GM23338 (cell line): ENCODE results near the gene EIF4A3. TPM values are rescaled to one million over a fixed set of nuclear protein-coding genes. Genes with fewer than 3 reads are reported as not detected.

Experiments
- ATAC-seq: fragments of 200-7000 bp; cut with Tn5 transposase; 3 replicates; pipeline ENCODE4 v1.9.1; 2020
- DNase-seq: peaks from one replicate; pipeline ENCODE4 v3.0.0-alpha.2; 2015; ENCODE audit warnings: low spot score
- H2AFZ ChIP-seq: fragments of 200-600 bp; sonication (generic); 2 replicates; pipeline ENCODE4 v1.8.0; 2016; ENCODE audit warnings: antibody characterized with exemption, mild to moderate bottlenecking, moderate library complexity
- H3F3A ChIP-seq: fragments of 200-600 bp; sonication (generic); replicated peaks from 2 replicates; pipeline ENCODE4 v1.8.0; 2017; ENCODE audit warnings: antibody characterized with exemption, mixed run types, low read depth
- H3K27ac ChIP-seq: fragments of 200-600 bp; sonication (generic); 2 replicates; pipeline ENCODE4 v1.6.1; 2016; ENCODE audit warnings: low read depth
- H3K27me3 ChIP-seq: fragments of 200-600 bp; sonication (generic); 2 replicates; pipeline ENCODE4 v1.8.0; 2016; ENCODE audit warnings: mild to moderate bottlenecking, mixed run types, moderate library complexity; ENCODE audit not compliant: insufficient read depth
- H3K36me3 ChIP-seq: fragments of 200-600 bp; sonication (generic); 2 replicates; pipeline ENCODE4 v1.8.0; 2016; ENCODE audit warnings: mild to moderate bottlenecking; ENCODE audit not compliant: insufficient read depth
- H3K4me1 ChIP-seq: fragments of 200-600 bp; sonication (generic); 2 replicates; pipeline ENCODE4 v1.8.0; 2016; ENCODE audit warnings: mild to moderate bottlenecking, moderate library complexity; ENCODE audit not compliant: insufficient read depth
- H3K4me2 ChIP-seq: fragments of 200-600 bp; sonication (generic); 2 replicates; pipeline ENCODE4 v1.7.1; 2017; ENCODE audit warnings: mixed run types
- H3K4me3 ChIP-seq: fragments of 200-600 bp; sonication (generic); 2 replicates; pipeline ENCODE4 v1.6.1; 2016; ENCODE audit warnings: mixed run types
- H3K79me2 ChIP-seq: fragments of 200-600 bp; sonication (generic); replicated peaks from 2 replicates; pipeline ENCODE4 v1.8.0; 2017; ENCODE audit warnings: mild to moderate bottlenecking; ENCODE audit not compliant: insufficient read depth
- H3K9me2 ChIP-seq: fragments of 200-600 bp; sonication (generic); 2 replicates; pipeline ENCODE4 v1.8.0; 2017; ENCODE audit not compliant: insufficient read depth
- H4K20me1 ChIP-seq: fragments of 200-600 bp; sonication (generic); replicated peaks from 2 replicates; pipeline ENCODE4 v1.8.0; 2017; ENCODE audit warnings: mild to moderate bottlenecking; ENCODE audit not compliant: insufficient read depth
- H3K27ac Mint-ChIP-seq: 2 replicates; pipeline ENCODE4 v1.8.0; 2020; ENCODE audit warnings: inconsistent platforms, mild to moderate bottlenecking, moderate library complexity, mixed read lengths
- H3K27me3 Mint-ChIP-seq: 3 replicates; pipeline ENCODE4 v1.8.0; 2022; ENCODE audit warnings: low read depth, mild to moderate bottlenecking, moderate library complexity, mixed read lengths, inconsistent platforms; ENCODE audit not compliant: insufficient read depth, poor library complexity
- H3K36me3 Mint-ChIP-seq: 3 replicates; pipeline ENCODE4 v1.8.0; 2021; ENCODE audit warnings: low read depth, mild to moderate bottlenecking, inconsistent platforms, moderate library complexity, mixed read lengths
- H3K4me1 Mint-ChIP-seq: 3 replicates; pipeline ENCODE4 v1.8.0; 2020; ENCODE audit warnings: mild to moderate bottlenecking, inconsistent platforms, mixed read lengths
- H3K4me3 Mint-ChIP-seq: 3 replicates; pipeline ENCODE4 v1.8.0; 2021; ENCODE audit warnings: moderate library complexity, mild to moderate bottlenecking, inconsistent platforms, mixed read lengths
- H3K9me3 Mint-ChIP-seq: 3 replicates; pipeline ENCODE4 v1.8.0; 2020; ENCODE audit warnings: moderate library complexity, mild to moderate bottlenecking, inconsistent platforms, mixed read lengths
- CREB1 ChIP-seq: fragments of 250-450 bp; sonication (Bioruptor Pico); IDR thresholded peaks from 2 replicates; pipeline ENCODE4 v1.5.0; 2020; ENCODE audit warnings: low read depth, mild to moderate bottlenecking, moderate library complexity
- EZH2phosphoT487 ChIP-seq: fragments of 200-600 bp; sonication (generic); IDR thresholded peaks from one replicate; pipeline ENCODE4 v1.8.1; 2018; ENCODE audit warnings: antibody characterized with exemption; ENCODE audit not compliant: unreplicated experiment
- JUNB ChIP-seq: IDR thresholded peaks from one replicate; pipeline ENCODE4 v1.6.1; 2016; ENCODE audit warnings: antibody characterized with exemption; ENCODE audit not compliant: unreplicated experiment
- NANOG ChIP-seq: IDR thresholded peaks from 2 replicates; pipeline ENCODE4 v1.6.1; 2016; ENCODE audit warnings: antibody characterized with exemption, borderline replicate concordance
- ZNF114 ChIP-seq: fragments of 250-450 bp; sonication (Bioruptor Pico); IDR thresholded peaks from 2 replicates; pipeline ENCODE4 v1.5.0; 2020; ENCODE audit warnings: mild to moderate bottlenecking, moderate library complexity
- polyA plus RNA-seq: library from polyadenylated mRNA; unstranded; fragments of >200 nt; fragmentation: Nextera tagmentation; extraction: Ambion mirVana; gene quantifications from 2 replicates; pipeline ENCODE4 v1.2.1, GENCODE V29; 2016
- total RNA-seq: library from RNA; depleted of rRNA; stranded (reverse); fragments of >200 nt; shearing (Covaris generic); gene quantifications from 2 replicates; pipeline ENCODE4 v1.2.3, GENCODE V29; 2014
- TF ChIP-seq, protein P1 (sequence below): IDR thresholded peaks from 2 replicates; pipeline ENCODE4 v1.6.1; 2016; ENCODE audit warnings: antibody characterized with exemption
- TF ChIP-seq, protein P2 (sequence below): fragments of 250-450 bp; sonication (Bioruptor Pico); IDR thresholded peaks from 2 replicates; pipeline ENCODE4 v1.5.0; 2020; ENCODE audit warnings: mild to moderate bottlenecking, moderate library complexity
- TF ChIP-seq, protein P3 (sequence below), 2 experiments: fragments of 200-600 bp in 1 of 2; sonication (generic) in 1 of 2; conservative IDR thresholded peaks; 2 replicates each; pipeline versions ENCODE4 v1.5.1 to v1.6.1; 2016 to 2017; ENCODE audit warnings: antibody characterized with exemption in 2 of 2, low read depth in 2 of 2, mild to moderate bottlenecking in 2 of 2, moderate library complexity in 1 of 2

The EIF4A3 gene
- total and polyA plus RNA-seq, 2 experiments from 2014 or later, result 146 to 156 TPM

DNA sequence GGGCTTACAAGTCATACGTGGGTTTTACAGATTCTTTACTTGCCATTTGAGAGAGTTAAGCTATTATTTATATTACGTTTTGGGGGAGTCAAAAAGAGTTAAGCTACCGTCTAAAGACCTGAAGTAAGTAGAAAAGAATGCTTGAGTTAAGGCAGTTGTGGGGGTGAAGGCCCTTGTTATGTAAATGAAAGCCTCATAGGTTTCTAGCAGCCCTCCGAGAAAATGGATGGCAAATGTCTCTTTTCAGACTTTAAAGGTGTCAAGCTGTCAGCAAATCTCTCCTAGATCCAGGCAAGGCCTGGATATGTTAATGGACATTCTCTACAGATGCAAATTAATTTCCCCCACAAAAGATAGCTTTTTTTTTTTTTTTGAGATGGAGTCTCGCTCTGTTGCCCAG lies 7.2 kb upstream of the EIF4A3 start (continued):
- TF ChIP-seq, protein P1, sequence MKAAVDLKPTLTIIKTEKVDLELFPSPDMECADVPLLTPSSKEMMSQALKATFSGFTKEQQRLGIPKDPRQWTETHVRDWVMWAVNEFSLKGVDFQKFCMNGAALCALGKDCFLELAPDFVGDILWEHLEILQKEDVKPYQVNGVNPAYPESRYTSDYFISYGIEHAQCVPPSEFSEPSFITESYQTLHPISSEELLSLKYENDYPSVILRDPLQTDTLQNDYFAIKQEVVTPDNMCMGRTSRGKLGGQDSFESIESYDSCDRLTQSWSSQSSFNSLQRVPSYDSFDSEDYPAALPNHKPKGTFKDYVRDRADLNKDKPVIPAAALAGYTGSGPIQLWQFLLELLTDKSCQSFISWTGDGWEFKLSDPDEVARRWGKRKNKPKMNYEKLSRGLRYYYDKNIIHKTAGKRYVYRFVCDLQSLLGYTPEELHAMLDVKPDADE, result no peak
- no peak for TF ChIP-seq EZH2phosphoT487
- no peak for TF ChIP-seq ZNF114 (CRISPR knock-in tag)
- no peak for TF ChIP-seq JUNB

DNA sequence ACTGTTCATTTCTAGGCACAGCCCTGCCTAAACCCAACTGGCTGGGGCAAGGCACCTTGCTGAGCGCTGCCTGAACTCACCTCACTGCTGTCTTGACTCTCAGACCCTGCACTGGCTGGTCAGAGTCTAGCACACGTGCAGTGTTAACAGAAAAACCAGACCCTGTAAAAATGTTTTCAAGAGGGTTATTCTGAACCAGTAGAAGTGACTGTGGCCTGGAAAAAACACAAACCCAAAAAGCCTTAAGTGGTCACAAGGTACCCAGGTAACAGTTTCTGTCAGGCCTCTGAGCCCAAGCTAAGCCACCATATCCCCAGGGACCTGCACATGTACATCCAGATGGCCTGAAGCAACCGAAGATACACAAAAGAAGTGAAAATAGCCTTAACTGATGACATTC lies 6.1 kb upstream of the EIF4A3 start:
- DNase-seq (no peak), ATAC-seq (no peak)
- Histone ChIP-seq H2AFZ (no peak overlapping the region), H3K9me2 (no peaks in the 10 kb centered on the region), H3K27ac (no peak overlapping the region), H4K20me1 (peaks cover 6% of the 10 kb centered on the region; the same call in 1 of the 2 replicates), H3K4me1 (peaks cover 22% of the 10 kb centered on the region), H3K36me3 (peaks cover 17% of the 10 kb centered on the region), H3F3A (0 out of 2 replicates have a peak, but pooled peaks cover 6% of the 10 kb centered on the region), H3K27me3 (peaks cover 8% of the 10 kb centered on the region), H3K4me3 (no peak overlapping the region), H3K79me2 (peaks cover 17% of the 10 kb centered on the region), H3K4me2 (0 out of 2 replicates have a peak overlapping the region, but pooled peaks have one; percentile 23)
- H3K4me3 Mint-ChIP-seq, result no peak overlapping the region
- H3K36me3 Mint-ChIP-seq, result peaks cover 31% of the 10 kb centered on the region
- peaks cover 36% of the 10 kb centered on the region for H3K4me1 Mint-ChIP-seq
- peaks cover 15% of the 10 kb centered on the region for H3K27me3 Mint-ChIP-seq
- peaks cover 41% of the 10 kb centered on the region for H3K9me3 Mint-ChIP-seq
- TF ChIP-seq, protein P2, sequence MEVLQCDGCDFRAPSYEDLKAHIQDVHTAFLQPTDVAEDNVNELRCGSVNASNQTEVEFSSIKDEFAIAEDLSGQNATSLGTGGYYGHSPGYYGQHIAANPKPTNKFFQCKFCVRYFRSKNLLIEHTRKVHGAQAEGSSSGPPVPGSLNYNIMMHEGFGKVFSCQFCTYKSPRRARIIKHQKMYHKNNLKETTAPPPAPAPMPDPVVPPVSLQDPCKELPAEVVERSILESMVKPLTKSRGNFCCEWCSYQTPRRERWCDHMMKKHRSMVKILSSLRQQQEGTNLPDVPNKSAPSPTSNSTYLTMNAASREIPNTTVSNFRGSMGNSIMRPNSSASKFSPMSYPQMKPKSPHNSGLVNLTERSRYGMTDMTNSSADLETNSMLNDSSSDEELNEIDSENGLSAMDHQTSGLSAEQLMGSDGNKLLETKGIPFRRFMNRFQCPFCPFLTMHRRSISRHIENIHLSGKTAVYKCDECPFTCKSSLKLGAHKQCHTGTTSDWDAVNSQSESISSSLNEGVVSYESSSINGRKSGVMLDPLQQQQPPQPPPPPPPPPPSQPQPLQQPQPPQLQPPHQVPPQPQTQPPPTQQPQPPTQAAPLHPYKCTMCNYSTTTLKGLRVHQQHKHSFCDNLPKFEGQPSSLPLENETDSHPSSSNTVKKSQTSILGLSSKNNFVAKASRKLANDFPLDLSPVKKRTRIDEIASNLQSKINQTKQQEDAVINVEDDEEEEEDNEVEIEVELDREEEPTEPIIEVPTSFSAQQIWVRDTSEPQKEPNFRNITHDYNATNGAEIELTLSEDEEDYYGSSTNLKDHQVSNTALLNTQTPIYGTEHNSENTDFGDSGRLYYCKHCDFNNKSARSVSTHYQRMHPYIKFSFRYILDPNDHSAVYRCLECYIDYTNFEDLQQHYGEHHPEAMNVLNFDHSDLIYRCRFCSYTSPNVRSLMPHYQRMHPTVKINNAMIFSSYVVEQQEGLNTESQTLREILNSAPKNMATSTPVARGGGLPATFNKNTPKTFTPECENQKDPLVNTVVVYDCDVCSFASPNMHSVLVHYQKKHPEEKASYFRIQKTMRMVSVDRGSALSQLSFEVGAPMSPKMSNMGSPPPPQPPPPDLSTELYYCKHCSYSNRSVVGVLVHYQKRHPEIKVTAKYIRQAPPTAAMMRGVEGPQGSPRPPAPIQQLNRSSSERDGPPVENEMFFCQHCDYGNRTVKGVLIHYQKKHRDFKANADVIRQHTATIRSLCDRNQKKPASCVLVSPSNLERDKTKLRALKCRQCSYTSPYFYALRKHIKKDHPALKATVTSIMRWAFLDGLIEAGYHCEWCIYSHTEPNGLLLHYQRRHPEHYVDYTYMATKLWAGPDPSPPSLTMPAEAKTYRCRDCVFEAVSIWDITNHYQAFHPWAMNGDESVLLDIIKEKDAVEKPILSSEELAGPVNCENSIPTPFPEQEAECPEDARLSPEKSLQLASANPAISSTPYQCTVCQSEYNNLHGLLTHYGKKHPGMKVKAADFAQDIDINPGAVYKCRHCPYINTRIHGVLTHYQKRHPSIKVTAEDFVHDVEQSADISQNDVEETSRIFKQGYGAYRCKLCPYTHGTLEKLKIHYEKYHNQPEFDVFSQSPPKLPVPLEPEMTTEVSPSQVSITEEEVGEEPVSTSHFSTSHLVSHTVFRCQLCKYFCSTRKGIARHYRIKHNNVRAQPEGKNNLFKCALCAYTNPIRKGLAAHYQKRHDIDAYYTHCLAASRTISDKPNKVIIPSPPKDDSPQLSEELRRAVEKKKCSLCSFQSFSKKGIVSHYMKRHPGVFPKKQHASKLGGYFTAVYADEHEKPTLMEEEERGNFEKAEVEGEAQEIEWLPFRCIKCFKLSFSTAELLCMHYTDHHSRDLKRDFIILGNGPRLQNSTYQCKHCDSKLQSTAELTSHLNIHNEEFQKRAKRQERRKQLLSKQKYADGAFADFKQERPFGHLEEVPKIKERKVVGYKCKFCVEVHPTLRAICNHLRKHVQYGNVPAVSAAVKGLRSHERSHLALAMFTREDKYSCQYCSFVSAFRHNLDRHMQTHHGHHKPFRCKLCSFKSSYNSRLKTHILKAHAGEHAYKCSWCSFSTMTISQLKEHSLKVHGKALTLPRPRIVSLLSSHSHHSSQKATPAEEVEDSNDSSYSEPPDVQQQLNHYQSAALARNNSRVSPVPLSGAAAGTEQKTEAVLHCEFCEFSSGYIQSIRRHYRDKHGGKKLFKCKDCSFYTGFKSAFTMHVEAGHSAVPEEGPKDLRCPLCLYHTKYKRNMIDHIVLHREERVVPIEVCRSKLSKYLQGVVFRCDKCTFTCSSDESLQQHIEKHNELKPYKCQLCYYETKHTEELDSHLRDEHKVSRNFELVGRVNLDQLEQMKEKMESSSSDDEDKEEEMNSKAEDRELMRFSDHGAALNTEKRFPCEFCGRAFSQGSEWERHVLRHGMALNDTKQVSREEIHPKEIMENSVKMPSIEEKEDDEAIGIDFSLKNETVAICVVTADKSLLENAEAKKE (CRISPR knock-in tag), result no peak
- TF ChIP-seq CREB1 (CRISPR knock-in tag) (no peak), NANOG (no peak)
- TF ChIP-seq, protein P3, sequence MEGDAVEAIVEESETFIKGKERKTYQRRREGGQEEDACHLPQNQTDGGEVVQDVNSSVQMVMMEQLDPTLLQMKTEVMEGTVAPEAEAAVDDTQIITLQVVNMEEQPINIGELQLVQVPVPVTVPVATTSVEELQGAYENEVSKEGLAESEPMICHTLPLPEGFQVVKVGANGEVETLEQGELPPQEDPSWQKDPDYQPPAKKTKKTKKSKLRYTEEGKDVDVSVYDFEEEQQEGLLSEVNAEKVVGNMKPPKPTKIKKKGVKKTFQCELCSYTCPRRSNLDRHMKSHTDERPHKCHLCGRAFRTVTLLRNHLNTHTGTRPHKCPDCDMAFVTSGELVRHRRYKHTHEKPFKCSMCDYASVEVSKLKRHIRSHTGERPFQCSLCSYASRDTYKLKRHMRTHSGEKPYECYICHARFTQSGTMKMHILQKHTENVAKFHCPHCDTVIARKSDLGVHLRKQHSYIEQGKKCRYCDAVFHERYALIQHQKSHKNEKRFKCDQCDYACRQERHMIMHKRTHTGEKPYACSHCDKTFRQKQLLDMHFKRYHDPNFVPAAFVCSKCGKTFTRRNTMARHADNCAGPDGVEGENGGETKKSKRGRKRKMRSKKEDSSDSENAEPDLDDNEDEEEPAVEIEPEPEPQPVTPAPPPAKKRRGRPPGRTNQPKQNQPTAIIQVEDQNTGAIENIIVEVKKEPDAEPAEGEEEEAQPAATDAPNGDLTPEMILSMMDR (conservative IDR thresholded peaks at IDR 0.05; ENCODE audit: low read depth in 2 of 2), result no peak
- no peak overlapping the region for H3K27ac Mint-ChIP-seq
